ENCODE data around the gene FBLN1.
A peak's percentile ranks its signal among the peaks of the same experiment; 100 is the strongest.
"Not testable (repeated sequence)": the region's sequence is repeated elsewhere in the genome, so short reads cannot be mapped to it uniquely, and the experiment has no call there.

Gene FBLN1

GRCh38 chr22:45620706-45621105 lies 118.0 kb downstream of the FBLN1 start:
- no peak for DNase-seq

GRCh38 chr22:45621836-45622600 lies 119.3 kb downstream of the FBLN1 start:
- DNase-seq, result no peak

GRCh38 chr22:45623464-45624145 lies 120.9 kb downstream of the FBLN1 start:
- not testable (repeated sequence) for DNase-seq

- DNase-seq, result no peak
Measured at GRCh38 chr22:45626198-45626651, 123.5 kb downstream of the FBLN1 start.

- no peak for DNase-seq
Measured at GRCh38 chr22:45627489-45628233, 125.0 kb downstream of the FBLN1 start.

- DNase-seq, result no peak
Measured at GRCh38 chr22:45628515-45628914, 125.8 kb downstream of the FBLN1 start.

GRCh38 chr22:45629469-45630089 lies 126.9 kb downstream of the FBLN1 start:
- no peak for DNase-seq

- no peak for DNase-seq
Measured at GRCh38 chr22:45630436-45630835, 127.8 kb downstream of the FBLN1 start.

- DNase-seq, result no peak
Measured at GRCh38 chr22:45631140-45631840, 128.6 kb downstream of the FBLN1 start.

- DNase-seq, result no peak
Measured at GRCh38 chr22:45631841-45632238, 129.2 kb downstream of the FBLN1 start.

- no peak for DNase-seq
Measured at GRCh38 chr22:45632791-45633515, 130.3 kb downstream of the FBLN1 start.

GRCh38 chr22:45636683-45637082 lies 134.0 kb downstream of the FBLN1 start:
- DNase-seq, result no peak

GRCh38 chr22:45638197-45638596 lies 135.5 kb downstream of the FBLN1 start:
- DNase-seq, result no peak

- peak in 1 of 2 donors; percentile 40 for DNase-seq
Measured at GRCh38 chr22:45638834-45639746, 136.4 kb downstream of the FBLN1 start.

GRCh38 chr22:45639747-45640102 lies 137.0 kb downstream of the FBLN1 start:
- no peak for DNase-seq

- DNase-seq, result no peak
Measured at GRCh38 chr22:45640291-45640940, 137.7 kb downstream of the FBLN1 start.

- DNase-seq, result no peak
Measured at GRCh38 chr22:45640941-45641621, 138.4 kb downstream of the FBLN1 start.

GRCh38 chr22:45642986-45643385 lies 140.3 kb downstream of the FBLN1 start:
- no peak for DNase-seq

GRCh38 chr22:45644714-45645113 lies 142.0 kb downstream of the FBLN1 start:
- DNase-seq, result no peak

GRCh38 chr22:45645150-45645525 lies 142.5 kb downstream of the FBLN1 start:
- DNase-seq, result no peak
